ENCODE results near the gene HTR3A.

HTR3A gene

GRCh38 chr11:113997473-113997872, 22.6 kb downstream of the HTR3A start:
- no peak for DNase-seq (ENCODE audit: low read depth)
- H3K4me3 ChIP-seq (ENCODE audit: low read depth, low read length): no peak overlapping the region
- no peak for TF ChIP-seq CTCF (conservative IDR thresholded peaks at IDR 0.05; ENCODE audit: low read depth, low read length)

DNA sequence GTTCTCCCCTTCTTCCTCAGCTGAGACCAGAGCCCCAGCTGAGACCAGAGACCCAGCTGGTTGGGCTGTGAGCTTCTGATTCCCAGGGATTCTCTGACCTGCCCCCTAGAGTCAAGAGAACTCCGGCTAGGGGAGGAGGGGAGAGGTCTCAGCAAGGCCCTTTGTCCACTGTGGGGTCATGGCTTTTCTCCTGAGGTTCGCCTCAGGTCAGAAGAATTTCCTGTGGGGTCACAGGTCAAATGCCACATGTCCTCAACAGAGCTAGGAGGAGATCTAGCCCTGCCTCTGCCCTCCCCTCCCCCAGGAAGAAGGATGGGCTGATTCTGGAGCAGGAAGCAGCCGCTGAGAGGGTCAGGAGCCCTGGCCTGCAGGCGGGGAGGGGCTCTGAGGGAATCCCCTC, 23.7 kb downstream of the HTR3A start:
- no peak for DNase-seq (ENCODE audit: low read depth)
- no peak for TF ChIP-seq CTCF (conservative IDR thresholded peaks at IDR 0.05; ENCODE audit: low read depth, low read length)
- no peak overlapping the region for H3K4me3 ChIP-seq (ENCODE audit: low read depth, low read length)

DNA sequence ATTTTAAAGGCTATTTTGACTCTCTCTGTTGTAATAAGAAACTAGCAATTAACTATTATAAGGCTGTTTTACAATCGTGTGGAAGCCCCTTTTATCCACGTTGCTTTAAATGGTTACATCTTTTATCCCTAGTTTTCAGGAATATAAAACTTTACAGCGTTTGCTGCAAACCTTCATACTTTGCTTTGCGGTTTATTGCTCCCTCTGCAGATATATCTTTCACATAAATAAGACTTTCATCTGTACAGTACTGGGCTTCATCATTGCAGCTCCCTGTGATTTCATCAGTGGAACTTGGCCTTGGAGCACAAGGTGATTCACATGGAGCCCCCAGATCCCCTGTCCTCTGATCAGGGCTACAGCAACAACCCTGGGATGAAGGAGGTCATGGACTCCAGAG, 25.6 kb downstream of the HTR3A start:
- H3K4me3 ChIP-seq (ENCODE audit: low read depth, low read length): no peak overlapping the region
- DNase-seq (ENCODE audit: low read depth): no peak
- TF ChIP-seq CTCF (conservative IDR thresholded peaks at IDR 0.05; ENCODE audit: low read depth, low read length): no peak

DNA sequence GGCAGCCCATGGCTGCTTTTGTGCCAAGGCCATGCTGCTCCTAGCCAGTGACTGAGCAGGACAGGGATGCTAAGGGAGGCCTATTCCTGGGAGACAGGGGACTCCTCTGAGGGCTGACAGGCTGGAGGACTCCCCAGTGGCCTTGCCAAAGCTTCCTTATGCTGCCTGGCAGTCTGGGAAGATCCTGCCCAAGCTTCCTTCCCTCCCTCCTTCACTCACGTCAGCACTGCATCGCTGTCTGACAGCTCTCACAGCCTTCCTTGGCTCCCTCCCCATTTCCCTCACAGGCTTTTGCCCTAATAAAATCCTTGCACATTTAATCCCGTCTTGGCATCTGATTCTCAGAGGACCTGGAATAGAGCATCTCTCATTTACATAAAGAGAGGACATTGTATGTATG, 26.5 kb downstream of the HTR3A start:
- no peak for DNase-seq (ENCODE audit: low read depth)
- no peak overlapping the region for H3K4me3 ChIP-seq (ENCODE audit: low read depth, low read length)
- TF ChIP-seq CTCF (conservative IDR thresholded peaks at IDR 0.05; ENCODE audit: low read depth, low read length): no peak

DNA sequence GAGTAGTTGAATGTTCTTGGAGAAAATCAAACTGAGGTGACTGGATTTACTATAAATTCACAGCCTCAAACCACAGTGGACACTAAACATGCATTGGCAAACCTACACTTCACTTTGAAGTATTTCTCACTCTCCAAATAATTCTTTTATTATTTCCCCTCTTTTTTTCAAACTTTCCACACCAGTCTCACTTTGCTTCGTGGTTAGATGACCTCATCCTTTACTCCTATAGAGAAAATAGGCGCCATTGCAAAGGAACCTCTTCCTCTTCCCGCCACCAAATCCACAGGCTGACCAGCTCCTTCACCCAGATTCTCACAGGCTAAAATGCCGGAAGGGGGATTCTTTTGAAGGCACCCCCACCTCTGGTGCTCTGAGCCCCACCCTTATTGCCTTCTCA, 33.4 kb downstream of the HTR3A start:
- TF ChIP-seq CTCF (conservative IDR thresholded peaks at IDR 0.05; ENCODE audit: low read depth, low read length): no peak
- H3K4me3 ChIP-seq (ENCODE audit: low read depth, low read length): no peak overlapping the region

DNA sequence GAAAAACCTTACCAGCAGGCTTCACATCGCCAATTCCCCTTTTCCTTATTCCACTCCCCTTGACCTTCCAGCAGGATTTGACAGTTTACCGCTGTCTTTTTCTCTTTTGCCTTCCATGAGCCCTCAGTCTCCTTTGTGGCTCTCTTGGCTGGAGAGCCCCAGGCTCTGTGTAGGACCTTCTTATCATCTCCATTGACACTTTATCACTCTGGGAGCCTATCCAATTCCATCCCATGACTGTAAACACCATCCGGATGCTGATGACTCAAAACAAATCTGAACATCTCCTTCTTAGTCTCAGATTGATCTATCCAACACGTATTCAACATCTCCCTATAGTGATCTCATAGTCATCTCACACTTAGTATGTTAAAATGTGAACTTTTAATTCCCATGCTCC, 36.0 kb downstream of the HTR3A start:
- DNase-seq (ENCODE audit: low read depth): no peak
- no peak overlapping the region for H3K4me3 ChIP-seq (ENCODE audit: low read depth, low read length)
- no peak for TF ChIP-seq CTCF (conservative IDR thresholded peaks at IDR 0.05; ENCODE audit: low read depth, low read length)

More for the DNA sequence above, 33.4 kb downstream of the HTR3A start:
- DNase-seq (ENCODE audit: low read depth): no peak

- TF ChIP-seq CTCF (conservative IDR thresholded peaks at IDR 0.05; ENCODE audit: low read depth, low read length): no peak
- H3K4me3 ChIP-seq (ENCODE audit: low read depth, low read length): no peak overlapping the region
- DNase-seq (ENCODE audit: low read depth): no peak
Measured at GRCh38 chr11:114011443-114011842, 36.5 kb downstream of the HTR3A start.
